Inflammatory macrophage treated with lipopolysaccharide for 4 hours (primary cell): ENCODE results near the gene PIGV.

ENCODE experiments used
- DNase-seq: peaks from one replicate; pipeline ENCODE4 v3.0.0-alpha.2; 2020

The PIGV gene

GRCh38 chr1:26787706-26788514, at the start of gene PIGV:
TSS of gene PIGV (plus strand) at chr1:26787950. CDS start at chr1:26790816, 2,866 bp downstream.
- DNase-seq, result peak; percentile 86

DNA sequence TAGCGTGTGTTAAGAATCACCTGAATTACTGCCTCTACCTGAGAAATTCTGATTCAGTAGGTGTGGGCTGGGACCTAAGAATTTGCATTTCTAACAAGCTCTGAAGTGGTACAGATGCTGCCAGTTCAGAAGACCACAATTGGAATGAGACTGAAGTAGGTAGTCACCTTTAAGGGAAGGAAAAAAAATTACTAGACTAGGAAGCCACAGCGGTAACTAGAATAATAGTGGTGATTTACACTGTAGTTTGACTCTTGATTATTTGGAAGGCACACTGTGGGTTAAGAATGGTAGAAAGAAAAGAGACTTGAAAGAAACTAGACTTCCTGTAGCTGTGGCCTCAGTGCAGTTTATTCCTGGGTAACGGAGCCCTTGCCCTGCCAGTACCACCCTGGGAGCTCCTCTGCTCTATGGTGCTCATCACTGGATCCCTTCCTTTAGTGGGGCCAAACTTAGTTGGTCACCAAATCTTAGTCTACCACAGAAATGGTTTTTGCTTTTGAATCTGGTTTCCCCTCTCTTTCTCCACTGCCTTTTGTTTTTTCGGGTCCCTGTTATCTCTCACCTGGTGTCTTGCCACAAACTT, 48.3 kb upstream of the PIGV start:
- no peak for DNase-seq

DNA sequence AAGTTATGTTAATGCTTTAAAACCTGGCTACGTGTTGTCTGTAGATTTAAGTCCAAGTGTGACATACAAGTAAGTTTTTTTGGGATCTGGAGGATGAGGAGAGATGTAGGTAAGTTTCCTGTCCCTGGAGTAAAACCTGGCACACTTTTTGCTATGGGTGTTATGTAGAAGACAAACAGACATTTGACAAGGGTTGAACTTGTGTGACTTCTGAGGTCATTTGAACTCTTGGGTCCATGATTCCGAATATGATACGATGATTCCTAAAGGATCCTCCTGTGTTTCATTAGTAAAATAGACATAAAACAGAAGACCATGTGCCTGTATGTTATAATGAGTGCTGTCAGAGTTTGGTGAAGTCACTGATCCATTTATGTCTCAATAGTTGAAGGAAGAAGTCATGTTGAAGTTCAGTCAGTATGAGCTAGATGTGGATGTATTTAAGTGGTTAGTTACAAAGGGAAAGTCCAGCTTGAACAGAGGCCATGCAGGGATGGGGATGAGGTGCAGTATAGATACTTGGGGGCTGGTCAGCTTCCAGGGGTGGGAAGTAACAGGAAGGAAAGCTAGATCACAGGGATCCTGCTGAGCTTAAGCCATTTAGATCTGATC, 47.6 kb upstream of the PIGV start:
- peak; percentile 56 for DNase-seq

- DNase-seq, result no peak
Measured at GRCh38 chr1:26740952-26741351, 46.8 kb upstream of the PIGV start.

GRCh38 chr1:26743426-26744059, 44.2 kb upstream of the PIGV start:
- DNase-seq, result no peak

DNA sequence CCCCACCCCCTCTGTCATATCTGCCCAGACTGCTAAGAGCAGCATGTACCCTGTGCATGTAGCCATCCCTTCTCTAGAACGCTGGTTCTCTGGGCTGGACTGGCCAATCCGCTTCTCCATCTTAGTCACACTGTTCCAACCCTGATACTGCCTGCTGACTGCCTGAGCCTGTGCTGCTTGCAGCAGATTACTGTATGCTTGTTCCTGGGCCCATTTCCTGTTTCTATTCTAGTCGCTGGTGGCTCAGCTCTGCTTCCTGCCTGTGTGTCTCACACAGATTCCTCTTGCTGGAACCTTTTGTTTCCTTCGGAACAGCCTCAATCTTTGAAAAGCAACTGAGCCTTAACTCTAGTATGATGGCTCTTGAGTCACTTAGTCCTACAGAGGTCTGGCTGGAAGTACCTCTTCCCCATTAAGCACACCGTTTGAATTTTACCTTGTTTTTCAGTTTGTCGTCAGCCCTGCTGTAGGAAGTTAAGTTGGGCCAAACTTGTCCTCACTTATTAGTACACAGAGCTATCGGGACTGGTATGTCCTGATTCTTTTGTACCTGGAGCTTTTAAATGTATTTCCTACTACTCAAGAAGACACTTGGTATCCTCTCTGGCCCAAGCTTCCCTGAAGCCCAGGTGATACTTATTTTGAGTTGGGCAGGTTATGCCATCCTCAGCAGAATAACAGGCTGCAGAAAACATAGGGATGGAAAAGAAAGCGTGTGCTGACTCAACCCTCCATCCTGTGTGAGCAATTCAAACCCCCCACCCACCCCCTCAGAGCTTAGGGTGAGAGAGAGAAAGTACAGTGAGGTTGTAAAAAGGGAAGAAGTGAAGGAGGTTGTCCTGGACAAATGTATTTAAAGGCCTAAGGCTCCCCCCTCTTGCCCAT, 43.4 kb upstream of the PIGV start:
- peak; percentile 96 for DNase-seq

GRCh38 chr1:26745191-26745590, 42.6 kb upstream of the PIGV start:
- DNase-seq, result no peak

GRCh38 chr1:26747048-26747447, 40.7 kb upstream of the PIGV start:
- no peak for DNase-seq

- no peak for DNase-seq
Measured at GRCh38 chr1:26748351-26748750, 39.4 kb upstream of the PIGV start.

DNA sequence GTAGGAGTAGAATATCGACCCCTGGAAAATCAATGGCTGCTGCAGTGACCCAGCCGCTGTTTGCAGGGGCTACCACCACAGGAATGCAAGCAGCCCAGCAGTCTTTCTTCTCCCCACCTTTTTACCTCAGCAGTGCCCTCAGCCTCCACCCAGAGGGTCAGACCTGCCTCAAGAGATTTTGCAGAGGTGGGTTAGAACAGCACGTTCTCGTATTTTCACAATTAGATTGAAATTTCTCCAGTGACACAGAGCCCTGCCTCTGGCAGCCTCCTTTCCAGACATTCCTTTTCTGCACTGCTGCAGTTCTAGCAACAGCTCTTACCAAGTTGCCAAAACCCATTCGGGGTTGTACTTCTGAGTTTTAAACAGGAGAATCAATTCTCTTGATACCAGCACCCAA, 38.3 kb upstream of the PIGV start:
- DNase-seq, result no peak

DNA sequence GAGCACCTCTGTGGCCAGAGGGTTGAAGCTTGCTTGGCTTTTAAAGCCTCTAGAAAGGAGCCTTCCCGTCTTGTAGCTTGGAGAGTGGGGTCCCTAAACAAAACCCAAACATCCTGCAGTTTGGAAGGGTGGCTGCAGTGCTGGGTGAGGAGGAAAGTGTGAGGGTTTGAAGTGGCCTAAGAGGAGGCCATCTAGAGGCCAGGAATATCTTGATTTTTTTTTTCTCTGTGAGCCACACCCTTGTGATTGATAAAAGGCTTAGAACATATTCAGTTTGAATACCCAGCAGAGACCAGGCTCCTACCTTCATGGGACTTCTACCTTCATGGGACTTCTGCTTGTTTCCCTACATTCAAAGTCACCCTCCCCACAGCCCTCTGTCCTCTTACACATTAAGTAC, 37.3 kb upstream of the PIGV start:
- no peak for DNase-seq

DNA sequence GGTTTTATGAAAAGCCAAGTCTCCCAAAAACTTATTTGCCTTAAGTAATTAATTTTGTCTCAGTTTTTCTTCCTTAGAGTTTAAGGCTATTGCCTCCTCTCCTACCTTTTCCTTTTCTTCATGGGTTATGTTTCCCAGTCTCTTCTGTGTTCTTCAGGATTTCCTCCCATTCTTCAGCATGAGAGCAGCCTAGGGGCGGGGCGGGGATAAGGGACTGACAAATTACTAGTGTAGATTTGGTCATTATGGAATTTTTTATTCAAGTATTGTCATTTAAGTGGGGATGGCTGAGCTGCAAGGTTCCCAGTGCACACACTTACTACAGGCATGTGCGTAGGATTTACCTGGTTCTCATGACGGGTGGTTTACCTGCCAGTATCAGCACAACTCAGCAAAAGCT, 35.2 kb upstream of the PIGV start:
- no peak for DNase-seq

- DNase-seq, result no peak
Measured at GRCh38 chr1:26754086-26754874, 33.5 kb upstream of the PIGV start.

DNA sequence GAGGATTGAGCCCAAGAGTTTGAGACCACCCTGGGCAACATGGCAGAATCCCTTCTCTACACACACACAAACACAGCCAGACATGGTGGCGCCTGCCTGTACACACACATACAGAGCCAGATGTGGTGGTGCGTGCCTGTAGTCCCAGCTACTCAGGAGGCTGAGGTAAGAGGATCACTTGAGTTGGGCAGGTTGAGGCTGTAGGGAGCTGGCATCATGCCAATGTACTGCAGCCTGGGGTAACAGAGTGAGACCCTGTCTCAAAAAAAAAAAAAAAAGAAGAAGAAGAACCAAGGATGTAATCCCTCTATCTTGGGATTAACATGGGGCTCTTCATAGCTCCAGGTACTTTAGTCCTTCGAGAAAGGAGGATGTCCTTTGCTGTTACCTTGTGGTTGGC, 29.4 kb upstream of the PIGV start:
- DNase-seq, result no peak

GRCh38 chr1:26759531-26759930, 28.2 kb upstream of the PIGV start:
- DNase-seq, result no peak

DNA sequence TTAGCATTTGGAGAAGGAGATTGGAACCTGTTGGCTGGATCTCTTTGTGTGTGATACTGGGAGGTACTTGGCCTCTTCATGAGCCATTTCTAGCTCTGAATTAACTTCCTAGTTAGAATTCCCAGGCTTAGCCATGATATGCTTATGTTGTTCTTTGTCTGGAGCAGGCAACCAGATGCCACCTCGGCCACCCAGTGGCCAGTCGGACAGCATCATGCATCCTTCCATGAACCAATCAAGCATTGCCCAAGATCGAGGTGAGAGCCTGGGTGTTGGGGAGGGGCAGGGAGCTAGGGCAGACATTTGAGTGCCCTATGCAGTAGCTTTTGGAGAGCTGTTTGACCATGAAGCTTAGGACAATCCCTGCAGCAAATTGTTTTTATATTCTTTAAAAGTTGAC, 26.5 kb upstream of the PIGV start:
- no peak for DNase-seq

DNA sequence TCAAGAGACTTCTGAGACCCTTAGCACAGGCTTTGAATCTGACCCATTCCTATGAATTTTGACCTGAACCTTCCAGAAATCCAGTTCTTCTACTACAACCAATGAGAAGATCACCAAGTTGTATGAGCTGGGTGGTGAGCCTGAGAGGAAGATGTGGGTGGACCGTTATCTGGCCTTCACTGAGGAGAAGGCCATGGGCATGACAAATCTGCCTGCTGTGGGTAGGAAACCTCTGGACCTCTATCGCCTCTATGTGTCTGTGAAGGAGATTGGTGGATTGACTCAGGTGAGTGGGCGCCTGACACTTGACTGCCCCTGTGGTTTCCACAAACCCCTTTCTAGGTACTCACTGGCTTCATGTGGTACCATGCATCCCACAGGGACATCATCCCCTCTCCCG, 20.0 kb upstream of the PIGV start:
- no peak for DNase-seq

- no peak for DNase-seq
Measured at GRCh38 chr1:26768755-26769154, 19.0 kb upstream of the PIGV start.

DNA sequence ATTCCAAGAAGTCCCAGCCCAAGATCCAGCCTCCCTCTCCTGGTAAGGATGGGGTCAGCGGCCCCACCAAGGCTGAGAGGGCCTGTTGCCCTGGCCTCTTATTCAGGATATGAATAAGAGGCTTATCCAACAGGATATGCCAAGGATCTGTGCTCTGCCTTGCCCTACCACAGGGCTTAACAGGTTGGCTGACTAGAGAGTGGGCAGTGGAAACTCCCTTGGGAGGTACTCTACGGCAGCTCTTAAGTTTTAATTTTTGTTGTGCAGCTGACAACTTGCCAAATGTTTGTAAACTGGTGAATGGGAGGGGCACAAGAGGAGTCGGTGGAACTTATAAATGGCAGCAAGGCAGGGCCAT, 16.5 kb upstream of the PIGV start:
- DNase-seq, result no peak

DNA sequence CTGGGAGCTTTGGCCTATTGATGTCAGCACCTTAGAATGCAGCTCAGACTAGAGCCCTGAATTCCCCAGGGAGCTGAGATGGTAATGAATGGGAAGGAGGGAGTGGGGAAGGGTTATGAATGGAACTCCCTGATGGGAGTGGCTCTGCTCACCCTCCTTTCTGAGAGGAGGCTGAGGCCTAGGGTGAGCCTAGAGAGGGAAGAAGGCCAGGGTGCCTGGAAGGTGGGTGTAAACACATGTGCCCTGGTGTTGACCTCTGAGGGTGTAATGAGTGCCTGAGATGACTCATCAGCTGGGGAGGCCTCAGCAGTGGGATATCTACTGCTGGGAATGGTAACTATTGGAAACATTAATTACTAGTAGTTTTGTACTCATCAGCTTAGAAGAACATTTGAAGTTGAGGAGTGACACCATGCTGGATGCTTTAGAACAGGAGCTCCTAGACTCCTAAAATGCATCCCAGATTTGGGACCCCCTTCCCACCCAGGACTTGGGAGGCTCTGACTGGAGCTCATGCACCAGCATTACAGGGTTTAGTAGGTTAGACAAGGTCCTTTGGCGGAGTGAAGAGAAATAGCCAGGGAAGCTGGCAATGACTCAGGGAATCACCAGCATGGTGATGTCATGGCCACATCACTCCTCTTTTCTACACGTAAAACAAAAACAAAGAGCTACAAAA, 16.0 kb upstream of the PIGV start:
- peak; percentile 59 for DNase-seq

DNA sequence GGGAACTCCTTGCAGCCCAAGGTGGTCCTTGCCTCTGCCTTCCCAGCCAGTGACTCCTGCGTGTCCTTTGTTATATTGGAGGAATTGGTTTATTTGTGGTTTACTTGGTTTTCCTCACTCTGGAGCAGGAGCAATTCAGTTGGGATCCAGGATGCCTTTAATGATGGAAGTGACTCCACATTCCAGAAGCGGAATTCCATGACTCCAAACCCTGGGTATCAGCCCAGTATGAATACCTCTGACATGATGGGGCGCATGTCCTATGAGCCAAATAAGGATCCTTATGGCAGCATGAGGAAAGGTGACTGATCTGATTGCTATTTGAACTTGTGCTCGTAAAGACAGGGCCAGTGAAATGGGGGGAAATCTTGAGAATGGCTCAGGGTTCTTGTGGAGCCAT, 15.1 kb upstream of the PIGV start:
- DNase-seq, result no peak
